CD4-positive, alpha-beta T cell treated with Interleukin-15 for 4 hours (primary cell): Measurements from ENCODE around the gene GAPVD1.
"Not testable (repeated sequence)": the region's sequence is repeated elsewhere in the genome, so short reads cannot be mapped to it uniquely, and the experiment has no call there.

ENCODE experiments used
- DNase-seq: peaks from one replicate; pipeline ENCODE4 v3.0.0-alpha.2; 2020; ENCODE audit warnings: low spot score

Gene GAPVD1

GRCh38 chr9:125316359-125316758 lies 54.7 kb downstream of the GAPVD1 start:
- DNase-seq = not testable (repeated sequence)

- DNase-seq = no peak
These were observed 56.1 kb downstream of the GAPVD1 start for GRCh38 chr9:125317704-125318103.

DNA sequence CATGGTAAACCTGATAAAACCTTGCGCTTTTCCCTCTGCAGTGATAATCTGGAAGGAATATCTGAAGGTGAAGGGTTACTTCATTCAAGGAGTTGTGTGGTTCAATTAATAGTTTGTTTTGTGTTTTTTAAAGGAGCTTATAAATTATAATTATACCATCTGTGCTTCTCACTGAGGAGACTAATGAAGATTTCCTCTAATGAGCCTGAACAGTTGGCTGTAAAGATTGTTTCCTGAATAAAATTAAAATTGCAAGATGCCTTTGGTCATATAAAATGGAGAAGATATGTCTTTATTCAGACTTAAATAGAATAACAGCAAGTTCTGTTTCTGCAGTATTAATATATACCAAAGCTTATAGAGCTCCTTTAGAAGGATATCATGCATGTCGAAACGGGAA lies 59.9 kb downstream of the GAPVD1 start:
- no peak for DNase-seq

GRCh38 chr9:125323615-125324014 lies 62.0 kb downstream of the GAPVD1 start:
- no peak for DNase-seq

DNA sequence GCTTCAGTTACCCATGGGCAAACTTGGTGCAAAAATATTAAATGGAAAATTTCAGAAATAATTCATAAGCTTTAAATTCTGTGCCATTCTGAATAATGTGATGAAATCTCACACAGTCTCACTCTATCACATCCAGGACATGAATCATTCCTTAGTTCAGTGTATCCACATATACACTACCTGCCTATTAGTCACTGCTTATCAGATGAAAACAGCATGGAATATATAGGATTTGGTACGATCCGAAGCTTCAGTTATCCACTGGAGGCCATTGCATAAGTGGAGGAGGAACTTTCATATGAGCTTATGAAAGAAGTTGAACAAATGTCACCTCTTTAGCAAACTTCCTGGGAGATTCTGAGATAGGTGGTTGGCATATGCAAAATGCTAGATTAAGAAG lies 64.2 kb downstream of the GAPVD1 start:
- DNase-seq = no peak

DNA sequence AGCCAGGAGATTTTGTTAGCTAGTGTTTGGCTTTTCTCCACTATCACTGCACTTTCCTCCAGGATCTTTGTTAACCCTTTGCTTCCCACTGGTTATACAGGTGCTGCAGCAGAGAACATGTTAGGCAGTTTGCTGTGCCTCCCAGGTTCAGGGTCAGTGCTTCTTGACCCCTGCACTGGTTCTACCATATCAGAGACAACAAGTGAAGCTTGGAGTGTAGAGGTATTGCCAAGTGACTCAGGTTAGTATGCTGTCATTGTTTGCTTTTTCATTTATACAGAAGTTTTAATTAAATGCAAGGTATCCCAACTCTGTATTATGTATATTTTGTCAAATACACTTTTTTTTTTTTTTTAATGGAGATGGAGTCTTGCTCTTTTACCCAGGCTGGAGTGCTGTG lies 68.4 kb downstream of the GAPVD1 start:
- no peak for DNase-seq

DNA sequence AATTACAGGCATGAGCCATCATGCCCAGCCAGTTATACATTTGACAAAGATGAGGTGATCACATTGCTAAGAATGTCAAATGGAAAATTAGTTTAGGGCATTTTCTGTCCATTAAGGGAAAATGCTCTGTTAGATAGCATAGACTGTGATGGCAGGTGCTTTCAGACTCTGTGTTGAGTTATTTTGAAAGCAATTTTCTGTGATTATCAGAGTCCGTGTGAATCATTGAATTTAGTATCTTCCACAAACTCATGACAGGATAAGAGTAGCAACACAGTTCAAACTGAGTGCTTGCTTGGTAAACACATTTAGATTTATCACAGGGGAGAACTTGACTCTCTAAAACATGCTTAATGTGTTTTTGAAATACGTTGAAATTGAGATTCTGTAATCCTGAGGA lies 69.0 kb downstream of the GAPVD1 start:
- no peak for DNase-seq

DNA sequence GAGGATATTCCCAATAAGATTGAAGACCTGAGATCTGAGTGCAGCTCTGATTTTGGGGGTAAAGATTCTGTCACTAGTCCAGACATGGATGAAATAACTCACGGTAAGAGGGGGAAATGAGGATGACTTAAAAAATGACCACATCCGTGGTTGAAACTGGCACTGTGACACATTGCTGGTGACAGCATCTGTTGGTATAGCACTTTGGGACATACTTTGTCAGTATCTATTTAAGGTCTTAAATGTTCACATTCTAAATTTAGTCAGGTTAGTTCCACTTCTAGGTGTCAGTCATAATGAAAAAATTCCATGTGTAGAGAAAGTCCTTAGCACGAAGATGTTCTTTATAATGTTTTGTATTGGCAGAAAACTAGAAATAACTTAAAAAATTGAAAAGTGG lies 70.9 kb downstream of the GAPVD1 start:
- no peak for DNase-seq

DNA sequence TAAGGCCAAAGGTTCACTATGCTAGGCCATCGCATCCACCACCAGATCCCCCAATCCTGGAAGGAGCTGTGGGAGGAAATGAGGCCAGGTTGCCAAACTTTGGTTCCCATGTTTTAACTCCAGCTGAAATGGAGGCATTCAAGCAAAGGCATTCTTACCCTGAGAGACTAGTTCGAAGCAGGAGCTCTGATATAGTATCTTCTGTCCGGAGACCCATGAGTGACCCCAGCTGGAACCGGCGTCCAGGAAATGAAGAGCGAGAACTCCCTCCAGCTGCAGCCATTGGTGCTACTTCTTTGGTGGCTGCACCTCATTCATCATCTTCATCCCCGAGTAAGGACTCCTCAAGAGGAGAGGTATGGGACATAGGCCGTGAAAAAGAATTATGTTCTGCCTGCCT lies 75.6 kb downstream of the GAPVD1 start:
- no peak for DNase-seq

DNA sequence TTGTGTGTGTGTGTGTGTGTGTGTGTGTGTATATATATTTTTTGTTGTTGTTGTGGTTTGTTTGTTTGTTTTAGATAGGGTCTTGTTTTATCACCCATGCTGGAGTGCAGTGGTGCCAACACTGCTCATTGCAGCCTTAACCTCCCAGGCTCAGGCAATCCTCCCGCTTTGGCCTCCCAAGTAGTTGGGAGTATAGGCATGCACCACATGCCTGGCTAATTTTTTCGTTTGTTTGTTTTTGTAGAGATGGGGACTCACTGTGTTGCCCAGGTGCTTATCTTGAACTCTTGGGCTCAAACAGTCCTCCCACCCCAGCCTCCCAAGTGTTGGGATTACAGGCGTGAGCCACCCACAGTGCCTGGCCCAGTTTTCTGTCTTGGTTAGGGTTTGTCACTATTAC lies 77.3 kb downstream of the GAPVD1 start:
- no peak for DNase-seq

DNA sequence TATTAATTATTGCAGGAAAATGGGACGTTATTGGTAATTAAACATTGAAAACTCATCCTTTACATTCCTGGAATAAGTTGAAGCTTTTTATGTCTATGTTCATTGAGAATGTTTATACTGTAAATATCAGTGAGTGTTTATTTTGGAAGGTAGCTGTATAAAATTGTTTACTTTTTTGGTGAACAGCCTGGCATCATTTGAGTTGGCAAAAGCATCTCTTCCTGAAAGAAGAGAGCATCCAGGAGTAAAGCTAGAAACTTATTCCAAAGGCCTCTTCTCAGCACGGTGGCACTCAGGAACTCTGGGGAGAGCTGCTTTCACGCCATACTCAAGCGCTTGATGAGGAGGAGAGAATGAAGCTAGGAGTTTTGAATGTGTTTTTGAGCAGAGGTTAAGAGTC lies 79.9 kb downstream of the GAPVD1 start:
- DNase-seq = no peak

GRCh38 chr9:125343518-125344275 lies 82.1 kb downstream of the GAPVD1 start:
- no peak for DNase-seq

- DNase-seq = no peak
These were observed 84.6 kb downstream of the GAPVD1 start for GRCh38 chr9:125346080-125346732.

- DNase-seq = no peak
These were observed 94.0 kb downstream of the GAPVD1 start for GRCh38 chr9:125355601-125356000.

- no peak for DNase-seq
These were observed 94.4 kb downstream of the GAPVD1 start for GRCh38 chr9:125356032-125356431.

DNA sequence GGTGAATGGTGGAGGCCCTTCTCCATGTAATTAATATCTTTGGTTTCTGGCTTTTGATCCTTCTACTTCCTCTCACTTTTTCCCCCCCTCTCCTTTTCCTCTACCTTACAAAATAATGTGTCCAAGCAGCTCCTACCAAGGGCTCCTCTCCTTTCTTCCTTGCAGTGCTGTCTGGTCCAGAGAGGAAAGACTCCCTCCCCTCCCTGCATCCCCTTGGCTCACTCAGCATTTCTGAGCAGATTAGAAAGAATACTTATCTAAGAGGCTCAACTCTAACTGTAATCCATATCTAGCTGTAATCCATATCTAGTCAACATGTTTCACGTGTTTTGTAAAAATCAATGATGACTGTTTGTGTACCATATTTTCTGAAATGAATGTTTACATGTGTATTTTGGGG lies 97.4 kb downstream of the GAPVD1 start:
- DNase-seq = no peak

- no peak for DNase-seq
These were observed 99.0 kb downstream of the GAPVD1 start for GRCh38 chr9:125360601-125361000.

GRCh38 chr9:125361837-125362531 lies 100.4 kb downstream of the GAPVD1 start:
- no peak for DNase-seq

GRCh38 chr9:125366676-125367075 lies 105.0 kb downstream of the GAPVD1 start:
- no peak for DNase-seq

DNA sequence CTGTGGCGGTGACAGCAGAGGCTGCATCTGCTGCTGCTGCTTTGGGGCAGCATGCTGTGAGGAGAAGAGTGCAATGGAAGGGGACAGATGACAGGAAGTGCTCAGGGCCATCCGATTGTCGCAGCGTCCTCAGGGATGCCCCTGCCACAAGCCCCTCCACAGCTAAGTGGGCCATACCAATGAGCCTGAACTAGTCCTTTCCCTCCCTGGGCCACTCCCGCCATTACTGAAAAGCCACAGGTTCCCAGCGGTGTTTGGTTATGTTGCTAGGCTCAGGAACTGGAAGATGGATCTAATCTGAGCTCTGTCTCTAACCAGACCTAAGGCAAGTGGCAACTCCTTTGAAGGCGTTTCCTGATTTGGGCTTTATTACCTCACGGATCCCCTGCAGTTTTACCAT lies 109.2 kb downstream of the GAPVD1 start:
- DNase-seq = no peak

DNA sequence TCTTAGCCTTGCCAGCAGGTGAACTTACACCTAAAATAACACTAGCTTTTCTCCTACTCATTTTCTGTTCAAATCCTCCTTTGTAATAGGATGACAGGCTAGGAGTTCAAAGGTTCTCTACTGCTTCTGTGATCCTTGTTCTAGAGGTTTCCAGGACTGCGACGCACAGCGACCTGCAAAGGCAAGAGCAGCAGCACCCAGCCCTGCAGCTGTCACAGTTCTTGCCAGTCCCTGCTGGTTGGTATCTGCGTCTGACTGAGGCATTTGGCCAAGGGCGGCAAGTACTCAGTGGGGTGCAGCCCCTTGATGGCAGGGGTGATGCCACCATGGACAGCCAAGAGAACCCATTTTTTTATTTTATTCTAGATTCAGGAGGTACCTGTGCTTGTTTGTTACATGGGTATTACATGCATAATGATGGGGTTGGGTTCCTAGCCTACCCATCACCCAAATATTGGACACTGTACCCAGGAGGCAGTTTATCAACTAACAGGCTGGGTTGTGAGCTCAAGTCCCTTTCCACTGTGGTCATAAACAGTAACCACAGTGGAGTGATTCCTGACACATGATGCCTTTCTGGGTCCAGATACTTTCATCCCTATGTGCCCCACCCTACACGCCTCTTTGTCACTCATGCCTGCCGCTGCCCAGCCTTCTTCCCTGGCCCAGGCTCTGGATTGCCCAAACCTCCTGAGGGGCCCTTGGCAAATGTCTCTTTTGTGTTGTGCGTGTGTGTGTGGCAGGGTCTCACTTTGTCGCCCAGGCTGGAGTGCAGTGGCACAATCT lies 111.0 kb downstream of the GAPVD1 start:
- DNase-seq = no peak
